ENCODE measurements around the gene AZU1.

DNA sequence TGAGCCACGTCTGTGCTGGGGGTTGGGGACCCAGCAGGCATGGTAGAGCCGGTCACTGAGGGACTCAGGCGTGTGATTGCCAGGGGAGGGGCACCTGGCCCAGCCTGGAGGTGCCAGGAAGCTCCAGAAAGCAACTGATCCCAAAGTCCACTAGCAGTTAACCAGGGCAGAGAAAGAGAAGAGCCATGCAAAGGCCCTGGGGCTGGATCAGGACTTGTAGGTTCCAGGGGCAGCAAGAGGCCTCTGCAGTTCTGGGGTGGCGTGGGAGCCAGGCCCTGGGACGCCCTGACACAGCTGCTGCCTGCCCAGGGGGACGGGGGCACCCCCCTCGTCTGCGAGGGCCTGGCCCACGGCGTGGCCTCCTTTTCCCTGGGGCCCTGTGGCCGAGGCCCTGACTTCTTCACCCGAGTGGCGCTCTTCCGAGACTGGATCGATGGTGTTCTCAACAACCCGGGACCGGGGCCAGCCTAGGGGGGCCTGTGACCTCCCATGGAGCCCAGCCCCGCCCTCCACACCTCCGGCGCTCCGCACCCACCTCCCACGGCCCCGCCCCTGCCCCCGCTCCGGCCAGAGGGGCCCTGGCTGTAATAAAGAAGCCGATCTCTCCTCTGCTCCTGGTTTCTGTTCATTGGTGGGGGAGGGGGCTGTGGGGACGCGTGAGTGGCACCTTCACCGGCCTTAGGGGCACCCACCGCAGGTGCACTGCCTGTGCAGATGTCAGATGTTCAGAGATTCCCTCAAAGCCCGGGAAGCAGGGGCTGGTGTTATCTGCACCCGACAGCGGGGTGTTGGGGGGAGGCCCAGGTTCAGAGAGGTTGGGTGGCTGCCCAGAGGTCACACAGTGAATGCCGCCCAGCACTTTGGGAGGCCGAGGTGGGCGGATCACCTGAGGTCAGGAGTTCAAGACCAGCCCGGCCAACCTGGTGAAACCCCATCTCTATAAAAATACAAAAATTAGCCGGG, 4.1 kb downstream of the AZU1 start:
- no peak for TF ChIP-seq CTCF (conservative IDR thresholded peaks at IDR 0.05; ENCODE audit: low read length)
- TF ChIP-seq EZH2phosphoT487 (IDR thresholded peaks at IDR 0.05; ENCODE audit: borderline replicate concordance): no peak

All from Loucy (cell line).